PC-3 (cell line): Measurements from ENCODE around the gene SLF1. TPM values are rescaled to one million over a fixed set of nuclear protein-coding genes. Genes with fewer than 3 reads are reported as not detected.

ENCODE experiments used
- ATAC-seq: fragments of 200-7000 bp; cut with Tn5 transposase; 2 replicates; pipeline ENCODE4 v1.9.1; 2020; ENCODE audit warnings: mild to moderate bottlenecking, moderate library complexity
- BruUV-seq: library from RNA; stranded (reverse); fragments of 400-500 nt; replicated peaks from 2 replicates; lab custom pipeline; 2021; lab: Mats Ljungman, UMichigan
- CTCF ChIA-PET: fragments of 300-600 bp; sonication (Branson Sonifier 250); formaldehyde crosslinking; loops from one replicate; lab custom pipeline; 2022; ENCODE audit warnings: antibody characterized with exemption; lab: Charles Lee
- POLR2A ChIA-PET: fragments of 300-600 bp; sonication (Branson Sonifier 250); formaldehyde crosslinking; loops from one replicate; lab custom pipeline; 2022; ENCODE audit warnings: antibody characterized with exemption; ENCODE audit not compliant: unreplicated experiment; lab: Charles Lee
- DNase-seq: peaks from one replicate; pipeline ENCODE4 v3.0.0-alpha.2; 2015
- H2AFZ ChIP-seq: fragments of 300-600 bp; sonication (generic); 2 replicates; pipeline ENCODE4 v1.6.0; 2016; ENCODE audit warnings: antibody characterized with exemption, low read length
- H3F3A ChIP-seq: fragments of 300-600 bp; sonication (generic); one replicate; pipeline ENCODE4 v1.6.0; 2017; ENCODE audit warnings: antibody characterized with exemption, low read length, control low read depth, mild to moderate bottlenecking; ENCODE audit not compliant: unreplicated experiment
- H3K27ac ChIP-seq: fragments of 300-600 bp; sonication (generic); 2 replicates; pipeline ENCODE4 v1.5.1; 2016; ENCODE audit warnings: mild to moderate bottlenecking, low read length
- H3K27me3 ChIP-seq: fragments of 300-600 bp; sonication (generic); 2 replicates; pipeline ENCODE4 v1.6.1; 2016; ENCODE audit warnings: low read length, mixed read lengths
- H3K36me3 ChIP-seq: fragments of 300-600 bp; sonication (generic); 2 replicates; pipeline ENCODE4 v1.6.1; 2016; ENCODE audit warnings: low read depth, mixed run types, low read length, mixed read lengths
- H3K4me1 ChIP-seq: fragments of 300-600 bp; sonication (generic); 2 replicates; pipeline ENCODE4 v1.5.1; 2016; ENCODE audit warnings: low read length; ENCODE audit not compliant: insufficient read depth
- H3K4me2 ChIP-seq: fragments of 300-600 bp; sonication (generic); 2 replicates; pipeline ENCODE4 v1.6.0; 2016; ENCODE audit warnings: low read length
- H3K4me3 ChIP-seq: fragments of 300-600 bp; sonication (generic); 2 replicates; pipeline ENCODE4 v1.5.1; 2016; ENCODE audit warnings: mild to moderate bottlenecking, low read length, mixed read lengths
- H3K79me2 ChIP-seq: fragments of 300-600 bp; sonication (generic); 2 replicates; pipeline ENCODE4 v1.6.1; 2017; ENCODE audit warnings: low read length, mixed read lengths
- H3K9ac ChIP-seq: fragments of 300-600 bp; sonication (generic); 2 replicates; pipeline ENCODE4 v1.6.0; 2016; ENCODE audit warnings: mild to moderate bottlenecking, low read length
- H3K9me2 ChIP-seq: fragments of 300-600 bp; sonication (generic); replicated peaks from 2 replicates; pipeline ENCODE4 v1.6.1; 2016; ENCODE audit warnings: mixed run types, low read length, mixed read lengths
- H3K9me3 ChIP-seq: fragments of 300-600 bp; sonication (generic); 2 replicates; pipeline ENCODE4 v1.6.1; 2016; ENCODE audit warnings: low read length, mixed read lengths
- H4K20me1 ChIP-seq: fragments of 300-600 bp; sonication (generic); 2 replicates; pipeline ENCODE4 v1.6.1; 2016; ENCODE audit warnings: low read length, mixed read lengths
- EZH2 ChIP-seq: fragments of 300-600 bp; sonication (generic); IDR thresholded peaks from one replicate; pipeline ENCODE4 v1.6.1; 2017; ENCODE audit warnings: antibody characterized with exemption, mild to moderate bottlenecking, low read length; ENCODE audit not compliant: unreplicated experiment
- EZH2phosphoT487 ChIP-seq: fragments of 300-600 bp; sonication (generic); IDR thresholded peaks from 2 replicates; pipeline ENCODE4 v1.6.1; 2018; ENCODE audit warnings: mild to moderate bottlenecking, antibody characterized with exemption, low read length, borderline replicate concordance
- intact Hi-C: fragments of 100-400 bp; cut with micrococcal nuclease; formaldehyde crosslinking; loops from 2 replicates; pipeline ENCODE4 v1.9.0; 2023
- total RNA-seq: library from RNA; depleted of rRNA; stranded (reverse); fragments of >200 nt; gene quantifications from 2 replicates; pipeline ENCODE4 v1.2.3, GENCODE V29; 2014
- TF ChIP-seq, protein P1 (sequence below): fragments of 300-600 bp; sonication (generic); conservative IDR thresholded peaks from 2 replicates; pipeline ENCODE4 v1.5.1; 2017; ENCODE audit warnings: antibody characterized with exemption, low read depth, mild to moderate bottlenecking, low read length

The SLF1 gene
- total RNA-seq, 1 experiment from 2014 or later, result 23.6 TPM

DNA sequence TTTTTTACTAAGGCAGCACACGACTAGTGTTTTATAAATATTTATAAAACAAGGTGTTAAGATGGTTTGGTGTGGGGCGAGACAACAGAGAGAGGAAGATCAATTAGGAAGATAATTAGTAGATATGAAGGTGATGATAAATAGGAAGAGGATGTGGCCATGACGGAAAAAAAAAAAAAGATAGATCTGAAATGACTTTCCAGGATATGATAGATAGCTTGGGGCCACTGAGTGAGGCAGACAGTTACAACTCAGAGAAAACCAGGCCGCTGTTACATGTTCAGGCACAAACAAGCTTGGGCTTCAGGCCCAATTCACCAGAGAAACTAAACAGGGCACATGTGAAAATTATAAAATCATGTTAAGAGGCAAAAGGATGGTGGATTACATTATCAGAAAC, 43.3 kb upstream of the SLF1 start:
- no TSS peak for BruUV-seq
- no peaks in the 10 kb centered on the region for H4K20me1 ChIP-seq
- intact Hi-C loops, result no loop called here
- ATAC-seq (no peak), DNase-seq (no peak)
- no peaks in the 10 kb centered on the region for H3F3A ChIP-seq
- H3K4me1 ChIP-seq, result no peaks in the 10 kb centered on the region
- H3K27me3 ChIP-seq, result no peaks in the 10 kb centered on the region
- H3K9me3 ChIP-seq, result no peaks in the 10 kb centered on the region
- H3K36me3 ChIP-seq, result no peaks in the 10 kb centered on the region
- POLR2A ChIA-PET, result no interaction called here
- no peak overlapping the region for H3K4me3 ChIP-seq
- no peak overlapping the region for H3K9ac ChIP-seq
- H3K27ac ChIP-seq, result no peak overlapping the region
- no peak overlapping the region for H3K4me2 ChIP-seq
- no peaks in the 10 kb centered on the region for H3K9me2 ChIP-seq
- TF ChIP-seq EZH2, result no peak
- TF ChIP-seq, protein P1, sequence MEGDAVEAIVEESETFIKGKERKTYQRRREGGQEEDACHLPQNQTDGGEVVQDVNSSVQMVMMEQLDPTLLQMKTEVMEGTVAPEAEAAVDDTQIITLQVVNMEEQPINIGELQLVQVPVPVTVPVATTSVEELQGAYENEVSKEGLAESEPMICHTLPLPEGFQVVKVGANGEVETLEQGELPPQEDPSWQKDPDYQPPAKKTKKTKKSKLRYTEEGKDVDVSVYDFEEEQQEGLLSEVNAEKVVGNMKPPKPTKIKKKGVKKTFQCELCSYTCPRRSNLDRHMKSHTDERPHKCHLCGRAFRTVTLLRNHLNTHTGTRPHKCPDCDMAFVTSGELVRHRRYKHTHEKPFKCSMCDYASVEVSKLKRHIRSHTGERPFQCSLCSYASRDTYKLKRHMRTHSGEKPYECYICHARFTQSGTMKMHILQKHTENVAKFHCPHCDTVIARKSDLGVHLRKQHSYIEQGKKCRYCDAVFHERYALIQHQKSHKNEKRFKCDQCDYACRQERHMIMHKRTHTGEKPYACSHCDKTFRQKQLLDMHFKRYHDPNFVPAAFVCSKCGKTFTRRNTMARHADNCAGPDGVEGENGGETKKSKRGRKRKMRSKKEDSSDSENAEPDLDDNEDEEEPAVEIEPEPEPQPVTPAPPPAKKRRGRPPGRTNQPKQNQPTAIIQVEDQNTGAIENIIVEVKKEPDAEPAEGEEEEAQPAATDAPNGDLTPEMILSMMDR, result no peak
- no peak for TF ChIP-seq EZH2phosphoT487
- H3K79me2 ChIP-seq, result no peaks in the 10 kb centered on the region
- H2AFZ ChIP-seq, result no peak overlapping the region
- CTCF ChIA-PET, result no interaction called here

DNA sequence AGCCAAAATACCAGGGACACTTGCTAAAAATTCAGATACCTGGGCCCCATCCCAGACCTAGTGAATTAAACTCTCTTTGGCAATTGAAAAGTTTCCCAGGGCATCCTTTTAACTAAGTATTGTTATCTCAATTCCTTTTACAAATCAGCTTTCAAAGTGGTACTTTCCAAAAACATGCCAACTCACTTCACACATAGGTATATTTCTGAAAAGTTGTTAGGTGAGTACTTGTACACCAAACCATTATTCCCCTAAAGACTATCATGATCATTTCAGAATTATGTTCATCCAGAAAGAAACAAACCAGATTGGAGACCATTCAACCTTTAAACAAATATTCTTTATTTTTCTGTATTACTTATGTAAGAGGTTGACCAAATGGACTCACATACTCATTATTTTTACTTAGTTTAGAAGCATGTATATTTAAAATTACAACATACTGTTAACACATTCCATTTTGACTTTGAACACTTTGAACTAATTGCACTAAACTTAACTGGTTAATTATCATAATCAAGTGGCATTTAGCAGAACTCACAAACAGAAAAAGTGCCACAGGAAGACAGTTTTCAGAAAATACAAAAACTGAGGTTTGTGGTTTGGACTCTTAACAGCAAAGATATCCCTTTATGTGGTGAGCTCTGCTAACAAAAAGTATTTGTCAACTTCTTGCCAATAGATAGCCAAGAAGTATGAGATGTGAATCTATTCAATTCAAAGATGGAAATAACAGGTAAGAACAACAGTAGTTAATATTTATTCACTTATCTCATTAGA, 40.8 kb upstream of the SLF1 start:
- no peaks in the 10 kb centered on the region for H3K4me1 ChIP-seq
- POLR2A ChIA-PET, result no interaction called here
- ATAC-seq, result no peak

More for the DNA sequence above, 40.8 kb upstream of the SLF1 start:
- Histone ChIP-seq H3K9me2 (no peaks in the 10 kb centered on the region), H2AFZ (no peak overlapping the region), H4K20me1 (no peaks in the 10 kb centered on the region), H3K79me2 (no peaks in the 10 kb centered on the region), H3K4me2 (no peak overlapping the region), H3F3A (no peaks in the 10 kb centered on the region), H3K9ac (no peak overlapping the region), H3K36me3 (no peaks in the 10 kb centered on the region), H3K4me3 (no peak overlapping the region), H3K27ac (no peak overlapping the region), H3K9me3 (no peaks in the 10 kb centered on the region), H3K27me3 (no peaks in the 10 kb centered on the region)
- no peak for TF ChIP-seq EZH2phosphoT487
- TF ChIP-seq, protein P1, result no peak
- TF ChIP-seq EZH2, result no peak
- intact Hi-C loops, result no loop called here
- CTCF ChIA-PET, result no interaction called here
- BruUV-seq, result no TSS peak
- DNase-seq, result no peak
